GM12878 (cell line): ENCODE data around the gene IFNL1. TPM values are rescaled to one million over a fixed set of nuclear protein-coding genes. Genes with fewer than 3 reads are reported as not detected.

ENCODE experiments used
- ATAC-seq: fragments of 200-7000 bp; cut with Tn5 transposase; 3 replicates; pipeline ENCODE4 v1.9.1; 2020; ENCODE audit warnings: mild to moderate bottlenecking, moderate library complexity
- BruUV-seq: library from RNA; stranded (reverse); fragments of 400-500 nt; replicated peaks from 2 replicates; lab custom pipeline; 2021; lab: Mats Ljungman, UMichigan
- CTCF ChIA-PET: fragments of 300-600 bp; sonication (Branson Sonifier 250); formaldehyde crosslinking; extraction: SDS; loops from one replicate; lab custom pipeline; 2021; ENCODE audit warnings: inconsistent platforms; lab: Yijun Ruan, JAX
- POLR2A ChIA-PET: fragments of 350-600 bp; formaldehyde crosslinking; extraction: SDS; loops from one replicate; lab custom pipeline; 2021; ENCODE audit warnings: inconsistent platforms; lab: Charles Lee
- RAD21 ChIA-PET: fragments of 300-600 bp; sonication (Branson Sonifier 250); formaldehyde crosslinking; loops from one replicate; lab custom pipeline; 2023; ENCODE audit warnings: antibody characterized with exemption; ENCODE audit not compliant: unreplicated experiment; lab: Charles Lee
- SMC1A ChIA-PET: fragments of 300-600 bp; sonication (Branson Sonifier 250); formaldehyde crosslinking; loops from one replicate; lab custom pipeline; 2023; ENCODE audit not compliant: unreplicated experiment, uncharacterized antibody; lab: Charles Lee
- DNase-seq: peaks from one replicate; pipeline ENCODE4 v3.0.0-alpha.2; 2011; ENCODE audit warnings: low read depth, low spot score
- FAIRE-seq: peaks from 3 replicates; lab custom pipeline; 2011; peaks lifted over from hg19 to GRCh38; lab: Jason Lieb, UNC
- H2AFZ ChIP-seq: 2 replicates; pipeline ENCODE4 v1.6.0; 2011; ENCODE audit warnings: low read depth, low read length, control low read depth; ENCODE audit not compliant: control insufficient read depth
- H3K27ac ChIP-seq: 2 replicates; pipeline ENCODE4 v1.5.1; 2011; ENCODE audit warnings: control low read depth; ENCODE audit not compliant: control insufficient read depth, insufficient read depth
- H3K27me3 ChIP-seq, 2 experiments: replicated peaks in 1 of 2; 2 replicates each; pipeline versions ENCODE4 v1.6.0 to v1.6.1; 2011; ENCODE audit warnings: low read length in 1 of 2; ENCODE audit not compliant: control insufficient read depth in 2 of 2, insufficient read depth in 2 of 2
- H3K36me3 ChIP-seq, 2 experiments: 2 replicates each; pipeline ENCODE4 v1.5.1; 2011; ENCODE audit warnings: low read length in 1 of 2; ENCODE audit not compliant: control insufficient read depth in 2 of 2, insufficient read depth in 2 of 2
- H3K4me1 ChIP-seq: 2 replicates; pipeline ENCODE4 v1.6.1; 2011; ENCODE audit warnings: mild to moderate bottlenecking, low read length, moderate library complexity, mixed read lengths; ENCODE audit not compliant: control insufficient read depth, insufficient read depth
- H3K4me2 ChIP-seq: 2 replicates; pipeline ENCODE4 v1.6.0; 2011; ENCODE audit warnings: control low read depth; ENCODE audit not compliant: control insufficient read depth, insufficient read depth
- H3K4me3 ChIP-seq: fragments of 200-600 bp; sonication (generic); 2 replicates; pipeline ENCODE4 v1.5.1; 2016
- H3K79me2 ChIP-seq: 2 replicates; pipeline ENCODE4 v1.6.0; 2011; ENCODE audit warnings: low read length; ENCODE audit not compliant: control insufficient read depth, insufficient read depth
- H3K9ac ChIP-seq: 2 replicates; pipeline ENCODE4 v1.8.0; 2011; ENCODE audit warnings: low read length, control low read depth, mixed read lengths; ENCODE audit not compliant: control insufficient read depth, insufficient read depth
- H3K9me3 ChIP-seq: replicated peaks from 3 replicates; pipeline ENCODE4 v1.5.1; 2011; ENCODE audit warnings: mild to moderate bottlenecking, low read length; ENCODE audit not compliant: control insufficient read depth, insufficient read depth
- H4K20me1 ChIP-seq: 2 replicates; pipeline ENCODE4 v1.6.0; 2011; ENCODE audit not compliant: control insufficient read depth, insufficient read depth
- CHD4 ChIP-seq: fragments of 200-600 bp; sonication (generic); IDR thresholded peaks from 2 replicates; pipeline ENCODE4 v1.6.1; 2016; ENCODE audit warnings: mild to moderate bottlenecking
- CREB1 ChIP-seq: IDR thresholded peaks from 2 replicates; pipeline ENCODE4 v1.6.1; 2012; ENCODE audit warnings: low read depth, mild to moderate bottlenecking, inconsistent platforms
- FOXK2 ChIP-seq: fragments of 450-650 bp; IDR thresholded peaks from 2 replicates; pipeline ENCODE4 v1.6.1; 2017; ENCODE audit warnings: mild to moderate bottlenecking, moderate library complexity
- JUNB ChIP-seq: IDR thresholded peaks from 2 replicates; pipeline ENCODE4 v1.6.1; 2016; ENCODE audit warnings: antibody characterized with exemption, mild to moderate bottlenecking
- JUND ChIP-seq: IDR thresholded peaks from 2 replicates; pipeline ENCODE4 v1.6.1; 2012; ENCODE audit warnings: low read depth, mild to moderate bottlenecking, low read length, improper control_type of control experiment, moderate library complexity
- MXI1 ChIP-seq: fragments of 150-350 bp; IDR thresholded peaks from 2 replicates; pipeline ENCODE4 v1.6.1; 2011; ENCODE audit warnings: low read depth, mild to moderate bottlenecking, inconsistent platforms, low read length, improper control_type of control experiment
- MYB ChIP-seq: fragments of 150-350 bp; IDR thresholded peaks from 2 replicates; pipeline ENCODE4 v1.6.1; 2014; ENCODE audit warnings: mild to moderate bottlenecking, low read depth, low read length, borderline replicate concordance
- NR2C1 ChIP-seq: fragments of 450-650 bp; IDR thresholded peaks from 2 replicates; pipeline ENCODE4 v1.6.1; 2017; ENCODE audit warnings: antibody characterized with exemption, mild to moderate bottlenecking, moderate library complexity
- RFX5 ChIP-seq: IDR thresholded peaks from 2 replicates; pipeline ENCODE4 v1.6.1; 2011; ENCODE audit warnings: low read depth, low read length, improper control_type of control experiment
- WRNIP1 ChIP-seq: IDR thresholded peaks from 2 replicates; pipeline ENCODE4 v1.6.1; 2011; ENCODE audit warnings: low read depth, low read length, improper control_type of control experiment, borderline replicate concordance
- ZBED1 ChIP-seq: IDR thresholded peaks from 2 replicates; pipeline ENCODE4 v1.6.1; 2016; ENCODE audit warnings: borderline replicate concordance
- ZNF384 ChIP-seq: IDR thresholded peaks from 2 replicates; pipeline ENCODE4 v1.6.1; 2012; ENCODE audit warnings: low read depth, mild to moderate bottlenecking, low read length, improper control_type of control experiment, borderline replicate concordance
- WGBS: methylation state at CpG from one replicate; pipeline ENCODE4 v1.1.6; 2016; ENCODE audit warnings: low lambda C conversion rate; ENCODE audit not compliant: insufficient replicate concordance, insufficient coverage; ENCODE audit errors: missing lambda C conversion rate; 5-methylcytosine and 5-hydroxymethylcytosine counted together
- in situ Hi-C: fragments of 300-500 bp; cut with MboI; formaldehyde crosslinking; loops from 9 replicates; pipeline ENCODE4 v1.14.3; 2018; ENCODE audit warnings: mixed read lengths
- intact Hi-C: fragments of 100-400 bp; cut with micrococcal nuclease; formaldehyde crosslinking; loops from one replicate; pipeline ENCODE4 v1.14.2; 2022; ENCODE audit not compliant: unreplicated experiment
- polyA plus RNA-seq, 11 experiments: library from polyadenylated mRNA; depleted of rRNA in 4 of 11; unstranded in 6 of 11; stranded (reverse) in 5 of 11; fragments of >200 nt; fragmentation: Nextera tagmentation in 4 of 11; fragmentation: Illumina TruSeq in 1 of 11; extraction: Ambion mirVana in 4 of 11; extraction: Trizol in 1 of 11; gene quantifications; 1 replicate in 1 of 11; 2 replicates in 10 of 11; pipeline versions ENCODE4 v1.2.1 to v1.2.3, GENCODE V29; 2011 to 2016; ENCODE audit warnings: inconsistent platforms in 2 of 11, missing spikeins in 2 of 11, low read depth in 1 of 11
- total RNA-seq, 4 experiments: library from RNA; depleted of rRNA in 3 of 4; stranded (reverse); fragments of >200 nt in 3 of 4; fragmentation: Illumina TruSeq in 1 of 4; extraction: Trizol in 1 of 4; gene quantifications; 2 replicates each; pipeline versions ENCODE4 v1.2.1 to v1.2.3, GENCODE V29; 2013 to 2021

Gene IFNL1
- total and polyA plus RNA-seq, 10 of the 15 experiments (the other 5 are each of a cell fraction or from before 2014, with no cell fraction given): not detected

- SMC1A ChIA-PET: no interaction called here
- H2AFZ ChIP-seq: no peak overlapping the region
Observed at GRCh38 chr19:39246951-39247669, 49.1 kb upstream of the IFNL1 start.

More at GRCh38 chr19:39246951-39247669, 49.1 kb upstream of the IFNL1 start:
- in situ Hi-C loops: no loop called here
- ChIA-PET CTCF (no interaction called here), RAD21 (no interaction called here), POLR2A (interaction anchor here (0.6 kb wide), 1 partner anchor 1407 kb away, joined by 5 read pairs; no protein-coding TSS in a partner anchor)
- no peak for TF ChIP-seq MXI1
- TF ChIP-seq ZNF384: no peak
- no peak for TF ChIP-seq ZBED1
- no peak for TF ChIP-seq FOXK2
- TF ChIP-seq JUND: no peak
- no peak for TF ChIP-seq RFX5
- TF ChIP-seq WRNIP1: no peak
- no peak for TF ChIP-seq MYB
- no peak for TF ChIP-seq CREB1
- no peak for TF ChIP-seq CHD4
- no peak for TF ChIP-seq NR2C1
- no peak for TF ChIP-seq JUNB
- H4K20me1 ChIP-seq: no peaks in the 10 kb centered on the region
- no peaks in the 10 kb centered on the region for H3K79me2 ChIP-seq
- no peak overlapping the region for H3K27ac ChIP-seq
- H3K4me1 ChIP-seq: no peaks in the 10 kb centered on the region
- no peak for DNase-seq
- H3K27me3 ChIP-seq: peaks cover 0 to 2% of the 10 kb centered on the region in 2 experiments; a peak in 1 of 4 replicates
- no peaks in the 10 kb centered on the region for H3K9me3 ChIP-seq
- BruUV-seq: no TSS peak
- H3K4me2 ChIP-seq: no peak overlapping the region
- no peak for FAIRE-seq
- H3K9ac ChIP-seq: no peak overlapping the region
- no peaks in the 10 kb centered on the region for H3K36me3 ChIP-seq
- H3K4me3 ChIP-seq: no peak overlapping the region
- intact Hi-C loops: no loop called here
- peak; percentile 60 for ATAC-seq
- WGBS: 47% methylated on average over 34 of the region's 42 CpGs
